Calu3 (cell line): ENCODE measurements around the gene LMOD2. TPM values are rescaled to one million over a fixed set of nuclear protein-coding genes. Genes with fewer than 3 reads are reported as not detected.

ENCODE experiments used
- BruUV-seq: library from RNA; stranded (reverse); fragments of 400-500 nt; replicated peaks from 2 replicates; lab custom pipeline; 2021; lab: Mats Ljungman, UMichigan
- CTCF ChIA-PET: fragments of 300-600 bp; sonication (Branson Sonifier 250); formaldehyde crosslinking; loops from one replicate; lab custom pipeline; 2022; ENCODE audit warnings: antibody characterized with exemption; lab: Charles Lee
- DNase-seq: peaks from one replicate; pipeline ENCODE4 v3.0.0; 2022
- H3K27ac Mint-ChIP-seq: one replicate; pipeline ENCODE4 v1.8.0; 2022; ENCODE audit warnings: mixed read lengths; ENCODE audit not compliant: unreplicated experiment
- H3K27me3 Mint-ChIP-seq: one replicate; pipeline ENCODE4 v1.8.0; 2022; ENCODE audit warnings: mixed read lengths; ENCODE audit not compliant: unreplicated experiment
- H3K36me3 Mint-ChIP-seq: one replicate; pipeline ENCODE4 v1.8.0; 2022; ENCODE audit warnings: mild to moderate bottlenecking, moderate library complexity, mixed read lengths; ENCODE audit not compliant: insufficient read depth, unreplicated experiment
- H3K4me1 Mint-ChIP-seq: one replicate; pipeline ENCODE4 v1.8.0; 2022; ENCODE audit warnings: mild to moderate bottlenecking, low read depth, mixed read lengths; ENCODE audit not compliant: unreplicated experiment
- H3K4me3 Mint-ChIP-seq: one replicate; pipeline ENCODE4 v1.8.0; 2022; ENCODE audit warnings: mild to moderate bottlenecking, low read depth, moderate library complexity, mixed read lengths; ENCODE audit not compliant: unreplicated experiment
- H3K9me3 Mint-ChIP-seq: one replicate; pipeline ENCODE4 v1.8.0; 2022; ENCODE audit warnings: low read depth, mixed read lengths; ENCODE audit not compliant: unreplicated experiment
- CTCF ChIP-seq: fragments of 200-600 bp; IDR thresholded peaks from one replicate; pipeline ENCODE4 v1.8.0; 2022; ENCODE audit warnings: antibody characterized with exemption; ENCODE audit not compliant: unreplicated experiment
- intact Hi-C: fragments of 100-400 bp; cut with micrococcal nuclease; formaldehyde crosslinking; loops from one replicate; pipeline ENCODE4 v1.10.0; 2022; ENCODE audit not compliant: unreplicated experiment
- total RNA-seq: library from RNA; stranded (reverse); gene quantifications from 2 replicates; pipeline ENCODE4 v1.2.3, GENCODE V29; 2022

The LMOD2 gene
- total RNA-seq, 1 experiment from 2014 or later: not detected

GRCh38 chr7:123612024-123612423, 43.6 kb upstream of the LMOD2 start:
- Mint-ChIP-seq H3K27me3 (no peaks in the 10 kb centered on the region), H3K27ac (no peak overlapping the region), H3K4me1 (no peaks in the 10 kb centered on the region), H3K4me3 (no peak overlapping the region), H3K9me3 (no peaks in the 10 kb centered on the region), H3K36me3 (no peaks in the 10 kb centered on the region)
- CTCF ChIA-PET: interaction anchor here (0.5 kb wide), 1 partner anchor 31 kb away, joined by 10 read pairs; no protein-coding TSS in a partner anchor
- TF ChIP-seq CTCF: no peak
- DNase-seq: no peak
- BruUV-seq: no TSS peak
- intact Hi-C loops: no loop called here

GRCh38 chr7:123615344-123615743, 40.3 kb upstream of the LMOD2 start:
- BruUV-seq: no TSS peak
- H3K9me3 Mint-ChIP-seq: no peaks in the 10 kb centered on the region
- intact Hi-C loops: no loop called here
- no peak for DNase-seq
- H3K27ac Mint-ChIP-seq: no peak overlapping the region
- no peak overlapping the region for H3K4me3 Mint-ChIP-seq
- no peak for TF ChIP-seq CTCF
- no peaks in the 10 kb centered on the region for H3K4me1 Mint-ChIP-seq
- no peaks in the 10 kb centered on the region for H3K36me3 Mint-ChIP-seq
- CTCF ChIA-PET: no interaction called here
- no peaks in the 10 kb centered on the region for H3K27me3 Mint-ChIP-seq

GRCh38 chr7:123616223-123616622, 39.4 kb upstream of the LMOD2 start:
- BruUV-seq: no TSS peak

GRCh38 chr7:123621707-123622106, 34.0 kb upstream of the LMOD2 start:
- no peak for TF ChIP-seq CTCF
- H3K36me3 Mint-ChIP-seq: no peaks in the 10 kb centered on the region
- H3K4me3 Mint-ChIP-seq: no peak overlapping the region
- intact Hi-C loops: no loop called here
- DNase-seq: no peak
- CTCF ChIA-PET: interaction anchor here (0.6 kb wide), 1 partner anchor 87 kb away, joined by 3 read pairs; no protein-coding TSS in a partner anchor
- no TSS peak for BruUV-seq
- H3K27me3 Mint-ChIP-seq: no peaks in the 10 kb centered on the region
- H3K4me1 Mint-ChIP-seq: no peaks in the 10 kb centered on the region
- no peak overlapping the region for H3K27ac Mint-ChIP-seq
- H3K9me3 Mint-ChIP-seq: no peaks in the 10 kb centered on the region

More at GRCh38 chr7:123616223-123616622, 39.4 kb upstream of the LMOD2 start:
- Mint-ChIP-seq H3K4me1 (no peaks in the 10 kb centered on the region), H3K9me3 (no peaks in the 10 kb centered on the region), H3K27me3 (no peaks in the 10 kb centered on the region), H3K27ac (no peak overlapping the region), H3K36me3 (no peaks in the 10 kb centered on the region), H3K4me3 (no peak overlapping the region)
- CTCF ChIA-PET: no interaction called here
- no peak for DNase-seq
- intact Hi-C loops: no loop called here
- no peak for TF ChIP-seq CTCF
